ENCODE results near the gene ZNF827.

DNA sequence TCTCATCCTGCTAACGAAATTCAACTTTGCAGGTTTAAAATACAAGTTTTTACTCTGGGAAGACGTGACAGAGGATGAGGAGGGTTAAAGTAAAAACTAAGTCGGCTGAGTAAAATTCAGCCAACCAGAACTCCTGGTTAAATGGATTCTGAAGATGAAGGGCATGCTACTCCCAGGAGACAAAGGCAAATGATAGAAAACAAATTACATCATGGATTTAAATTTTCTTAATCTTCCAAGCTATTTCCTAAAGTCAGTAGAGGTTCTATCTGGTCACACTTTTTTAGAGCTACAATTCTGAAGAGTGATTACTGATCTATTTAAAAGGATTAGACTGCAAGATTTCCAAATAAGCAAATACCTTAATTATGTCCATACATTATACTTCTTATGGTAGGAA, 47.9 kb downstream of the ZNF827 start:
- TF ChIP-seq YY1 (IDR thresholded peaks at IDR 0.05; ENCODE audit: insufficient read depth, insufficient read length) (no peak), ZNF274 (IDR thresholded peaks at IDR 0.05; ENCODE audit: low read depth, low read length) (no peak), SUZ12 (IDR thresholded peaks at IDR 0.05; ENCODE audit: extremely low read depth, insufficient read depth, insufficient read length) (no peak)

All from NT2/D1 (cell line).